ENCODE data around the gene MAN1C1. TPM values are rescaled to one million over a fixed set of nuclear protein-coding genes. Genes with fewer than 3 reads are reported as not detected.

The MAN1C1 gene
- total RNA-seq, 1 experiment from 2014 or later: 1.5 TPM

- POLR2A ChIA-PET: no interaction called here
- TF ChIP-seq, protein P1, sequence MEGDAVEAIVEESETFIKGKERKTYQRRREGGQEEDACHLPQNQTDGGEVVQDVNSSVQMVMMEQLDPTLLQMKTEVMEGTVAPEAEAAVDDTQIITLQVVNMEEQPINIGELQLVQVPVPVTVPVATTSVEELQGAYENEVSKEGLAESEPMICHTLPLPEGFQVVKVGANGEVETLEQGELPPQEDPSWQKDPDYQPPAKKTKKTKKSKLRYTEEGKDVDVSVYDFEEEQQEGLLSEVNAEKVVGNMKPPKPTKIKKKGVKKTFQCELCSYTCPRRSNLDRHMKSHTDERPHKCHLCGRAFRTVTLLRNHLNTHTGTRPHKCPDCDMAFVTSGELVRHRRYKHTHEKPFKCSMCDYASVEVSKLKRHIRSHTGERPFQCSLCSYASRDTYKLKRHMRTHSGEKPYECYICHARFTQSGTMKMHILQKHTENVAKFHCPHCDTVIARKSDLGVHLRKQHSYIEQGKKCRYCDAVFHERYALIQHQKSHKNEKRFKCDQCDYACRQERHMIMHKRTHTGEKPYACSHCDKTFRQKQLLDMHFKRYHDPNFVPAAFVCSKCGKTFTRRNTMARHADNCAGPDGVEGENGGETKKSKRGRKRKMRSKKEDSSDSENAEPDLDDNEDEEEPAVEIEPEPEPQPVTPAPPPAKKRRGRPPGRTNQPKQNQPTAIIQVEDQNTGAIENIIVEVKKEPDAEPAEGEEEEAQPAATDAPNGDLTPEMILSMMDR (IDR thresholded peaks at IDR 0.05): no peak
- TF ChIP-seq TCF7L2 (IDR thresholded peaks at IDR 0.05; ENCODE audit: low read depth, low read length) (no peak), REST (IDR thresholded peaks at IDR 0.05; ENCODE audit: insufficient read depth in 1 of 2, low read depth in 2 of 2, low read length in 1 of 2) (no peak), SIN3A (IDR thresholded peaks at IDR 0.05; ENCODE audit: borderline replicate concordance, insufficient read depth, low read depth, low read length) (no peak), POLR2AphosphoS5 (IDR thresholded peaks at IDR 0.05; ENCODE audit: low read depth, low read length) (no peak)
Measured at GRCh38 chr1:25712299-25712970, 95.8 kb downstream of the MAN1C1 start.

GRCh38 chr1:25713961-25714360, 97.4 kb downstream of the MAN1C1 start:
- in situ Hi-C loops (cut with HindIII; ENCODE audit: low pct_unique_long_range_greater_than_20kb, low sequenced_read_pairs) (no loop called here), intact Hi-C loops (cut with micrococcal nuclease; ENCODE audit: unreplicated experiment) (no loop called here)
- Histone ChIP-seq H3K4me1 (ENCODE audit: control insufficient read depth, insufficient read depth, low read length) (no peaks in the 10 kb centered on the region), H3K36me3 (ENCODE audit: control insufficient read depth, insufficient read depth, low read length) (no peaks in the 10 kb centered on the region), H3K27ac (ENCODE audit: low read length) (no peak overlapping the region), H3K4me3 (ENCODE audit: low read depth in 2 of 2, low read length in 2 of 2) (no peak overlapping the region), H3K27me3 (ENCODE audit: control insufficient read depth, insufficient read depth, low read length) (no peaks in the 10 kb centered on the region), H3K9me3 (ENCODE audit: control insufficient read depth, insufficient read depth, low read depth, low read length) (no peaks in the 10 kb centered on the region)
- ATAC-seq (no peak), DNase-seq (ENCODE audit: low read depth, low spot score) (no peak)
- CTCF ChIA-PET: no interaction called here
- BruUV-seq (replicated peaks): no TSS peak
- POLR2A ChIA-PET: no interaction called here
- TF ChIP-seq SIN3A (IDR thresholded peaks at IDR 0.05; ENCODE audit: borderline replicate concordance, insufficient read depth, low read depth, low read length) (no peak), TCF7L2 (IDR thresholded peaks at IDR 0.05; ENCODE audit: low read depth, low read length) (no peak), POLR2AphosphoS5 (IDR thresholded peaks at IDR 0.05; ENCODE audit: low read depth, low read length) (no peak), REST (IDR thresholded peaks at IDR 0.05; ENCODE audit: insufficient read depth in 1 of 2, low read depth in 2 of 2, low read length in 1 of 2) (no peak)
- TF ChIP-seq, protein P1 (IDR thresholded peaks at IDR 0.05): no peak

More at GRCh38 chr1:25712299-25712970, 95.8 kb downstream of the MAN1C1 start:
- CTCF ChIA-PET: no interaction called here
- no peaks in the 10 kb centered on the region for H3K36me3 ChIP-seq (ENCODE audit: control insufficient read depth, insufficient read depth, low read length)
- H3K27ac ChIP-seq (ENCODE audit: low read length): no peak overlapping the region
- intact Hi-C loops (cut with micrococcal nuclease; ENCODE audit: unreplicated experiment): no loop called here
- H3K9me3 ChIP-seq (ENCODE audit: control insufficient read depth, insufficient read depth, low read depth, low read length): no peaks in the 10 kb centered on the region
- DNase-seq (ENCODE audit: low read depth, low spot score) (no peak), ATAC-seq (no peak)
- no peak overlapping the region for H3K4me3 ChIP-seq (ENCODE audit: low read depth in 2 of 2, low read length in 2 of 2)
- in situ Hi-C loops (cut with HindIII; ENCODE audit: low pct_unique_long_range_greater_than_20kb, low sequenced_read_pairs): no loop called here
- H3K27me3 ChIP-seq (ENCODE audit: control insufficient read depth, insufficient read depth, low read length): no peaks in the 10 kb centered on the region
- BruUV-seq (replicated peaks): no TSS peak
- no peaks in the 10 kb centered on the region for H3K4me1 ChIP-seq (ENCODE audit: control insufficient read depth, insufficient read depth, low read length)
